ENCODE data around the gene PHF21A.
A peak's percentile ranks its signal among the peaks of the same experiment; 100 is the strongest.
"Not testable (repeated sequence)": the region's sequence is repeated elsewhere in the genome, so short reads cannot be mapped to it uniquely, and the experiment has no call there.

The PHF21A gene

DNA sequence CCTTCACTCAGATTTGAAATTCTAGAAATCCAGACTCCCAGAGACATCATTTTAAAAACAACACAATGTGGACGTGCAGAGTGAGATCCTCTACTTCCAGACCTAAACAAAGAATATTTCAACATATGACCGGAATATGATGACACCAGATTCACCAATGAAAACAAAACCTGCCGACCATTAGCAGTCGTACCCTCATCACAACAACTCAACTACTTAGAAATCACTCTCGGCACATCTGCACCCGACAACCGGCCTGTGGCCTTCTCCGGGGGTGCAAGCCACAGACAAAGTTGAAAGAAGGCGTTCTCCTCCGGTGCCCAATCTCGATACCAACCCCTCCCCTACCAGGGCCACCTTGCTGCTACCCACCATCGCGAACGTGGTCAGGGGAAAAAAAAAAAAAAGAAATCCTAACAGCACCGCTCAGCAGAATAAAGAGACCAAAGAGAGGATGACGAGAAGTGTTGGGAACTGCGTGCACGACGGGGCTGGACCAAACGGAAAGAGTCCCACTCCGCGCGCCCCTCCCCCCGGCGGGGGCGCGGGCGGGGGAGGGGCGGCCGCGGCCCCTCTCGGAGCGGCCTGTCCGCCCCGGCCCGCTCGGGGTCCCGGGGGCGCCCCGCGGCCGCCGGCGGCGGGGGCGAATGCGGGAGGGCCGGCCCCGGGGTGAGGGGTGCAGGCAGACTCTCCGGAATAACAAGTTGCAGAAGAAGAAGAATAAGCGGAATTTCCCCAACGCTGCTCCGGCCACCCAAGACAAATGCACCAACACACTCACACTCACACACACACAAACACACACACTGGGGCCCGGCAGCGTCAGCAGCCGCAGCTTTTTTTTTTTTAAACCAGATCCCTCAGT, 1.7 kb downstream of the PHF21A start:
- peak; percentile 32 for DNase-seq

DNA sequence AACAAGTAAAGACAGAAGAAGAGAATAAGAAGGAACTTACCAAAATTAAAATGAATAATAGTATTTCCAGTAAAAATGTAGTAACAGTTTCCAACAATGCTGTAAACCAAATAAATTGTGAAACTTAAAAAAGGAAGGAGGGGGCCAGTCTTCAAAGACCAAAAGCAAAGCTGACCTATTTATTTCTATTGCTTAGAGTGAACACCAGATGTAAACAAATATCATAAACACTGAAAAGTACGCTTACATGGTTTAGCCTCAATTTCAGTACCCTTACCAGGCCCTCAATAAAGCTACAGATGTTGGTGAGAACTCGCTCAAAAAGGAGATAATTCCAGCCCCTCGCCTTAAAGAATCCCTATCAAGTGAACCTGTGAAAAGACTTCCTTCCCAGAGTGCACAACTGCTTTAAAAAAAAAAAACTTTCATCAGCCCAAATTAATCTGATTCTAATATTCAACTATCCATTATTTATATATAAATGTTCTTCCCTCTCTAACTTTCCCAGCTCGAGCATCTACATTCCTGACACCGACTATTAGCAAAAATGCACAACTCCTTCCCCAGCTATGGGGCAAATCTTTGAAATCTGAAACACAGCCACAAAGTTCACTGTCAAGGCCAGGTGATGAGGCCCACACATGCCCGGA, 2.4 kb downstream of the PHF21A start:
- no peak for DNase-seq

DNA sequence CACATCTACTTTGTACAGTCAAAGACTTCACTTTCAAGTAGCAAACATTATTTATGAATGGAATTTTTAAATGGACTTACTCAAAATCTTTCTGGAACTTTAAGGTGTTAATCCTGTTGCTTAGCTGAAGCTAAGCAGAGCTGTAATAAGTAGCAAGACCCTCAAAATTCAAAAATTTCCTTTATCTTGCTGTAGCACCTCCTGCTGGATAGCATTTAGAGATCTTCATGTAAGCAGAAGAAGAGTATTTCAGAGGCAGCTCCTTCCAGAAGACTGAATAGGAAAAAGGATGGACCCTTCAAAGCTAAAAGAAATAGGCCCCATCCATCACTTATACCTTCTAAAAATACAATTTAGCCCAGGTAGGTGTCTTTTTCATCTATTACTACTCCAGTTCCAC, 3.4 kb downstream of the PHF21A start:
- DNase-seq: no peak

DNA sequence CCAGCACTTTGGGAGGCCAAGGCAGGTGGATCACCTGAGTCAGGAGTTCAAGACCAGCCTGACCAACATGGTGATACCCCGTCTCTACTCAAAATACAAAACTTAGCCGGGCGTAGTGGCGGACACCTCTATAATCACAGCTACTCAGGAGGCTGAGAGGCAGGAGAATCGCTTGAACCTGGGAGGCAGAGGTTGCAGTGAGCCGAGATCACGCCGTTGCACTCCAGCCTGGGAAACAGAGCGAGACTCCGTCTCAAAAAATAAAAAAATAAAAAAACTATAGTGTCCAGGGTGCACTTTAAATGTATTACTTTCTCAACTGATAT, 4.6 kb downstream of the PHF21A start:
- DNase-seq: not testable (repeated sequence)

DNA sequence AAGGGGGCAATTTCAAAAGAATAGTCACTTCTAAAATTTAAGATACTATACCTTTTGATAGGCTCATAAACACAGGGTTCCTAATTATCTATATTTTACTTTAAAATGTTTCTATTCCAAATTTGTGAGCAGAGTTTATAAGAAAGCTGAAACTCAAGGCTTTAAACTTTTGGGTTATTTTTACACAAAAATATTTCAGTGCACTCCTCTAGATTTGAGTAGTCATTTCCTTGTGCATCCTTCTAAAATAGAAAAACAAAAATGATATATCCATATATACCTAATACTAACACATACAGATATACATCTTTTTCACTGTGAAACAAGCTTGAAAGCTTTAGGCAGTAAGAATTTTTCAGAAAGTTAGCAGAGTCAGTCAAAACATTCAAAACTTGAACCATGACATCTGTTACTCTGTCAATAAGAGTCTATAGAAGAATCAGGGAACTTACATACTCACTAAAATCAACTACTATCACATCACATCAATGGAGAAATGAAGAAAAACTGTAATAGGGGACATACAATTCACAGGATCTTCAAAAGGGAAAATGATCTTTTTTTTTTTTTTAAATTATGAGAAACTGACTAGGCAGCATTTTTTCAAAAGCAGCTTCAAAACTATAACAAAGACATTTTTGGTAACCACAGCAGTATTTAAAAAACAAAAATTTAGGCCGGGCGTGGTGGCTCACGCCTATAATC, 5.1 kb downstream of the PHF21A start:
- DNase-seq: no peak

DNA sequence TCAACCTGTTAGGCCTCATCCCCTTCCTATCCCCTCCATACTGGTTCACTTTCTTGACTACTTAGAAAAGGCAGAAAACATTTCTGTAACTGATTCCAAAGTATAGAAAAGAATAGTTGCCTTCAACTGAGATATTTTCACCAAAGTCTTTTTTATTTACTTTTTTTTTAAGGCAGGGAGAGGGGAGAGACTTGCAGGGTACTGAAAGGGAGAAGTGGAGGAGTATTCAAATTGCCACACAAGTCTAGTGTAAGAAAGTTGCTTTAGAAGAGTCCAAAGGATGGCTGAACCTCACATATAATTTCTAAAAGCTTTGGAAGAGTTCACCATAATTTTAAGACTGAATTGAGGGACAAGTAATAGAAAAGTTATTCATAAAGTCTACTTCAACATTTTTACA, 6.3 kb downstream of the PHF21A start:
- DNase-seq: no peak

DNA sequence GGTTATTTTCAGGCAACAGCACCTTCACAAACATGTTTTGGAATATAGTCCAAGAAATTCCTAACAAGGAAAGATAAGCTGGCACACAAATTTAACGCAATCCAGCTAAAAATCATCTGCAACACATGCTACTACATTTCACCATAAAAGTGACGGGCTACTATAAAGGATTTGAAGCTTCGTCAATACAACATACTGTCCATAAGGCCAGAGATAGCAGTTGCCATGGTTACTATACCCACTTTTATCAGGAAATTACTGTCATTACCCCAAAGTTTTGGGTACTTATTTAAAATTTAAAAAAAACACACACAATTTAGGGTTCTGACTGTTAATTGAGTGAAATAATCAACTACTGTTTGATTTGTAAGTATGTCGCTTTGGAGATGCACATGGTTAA, 6.9 kb downstream of the PHF21A start:
- no peak for DNase-seq

DNA sequence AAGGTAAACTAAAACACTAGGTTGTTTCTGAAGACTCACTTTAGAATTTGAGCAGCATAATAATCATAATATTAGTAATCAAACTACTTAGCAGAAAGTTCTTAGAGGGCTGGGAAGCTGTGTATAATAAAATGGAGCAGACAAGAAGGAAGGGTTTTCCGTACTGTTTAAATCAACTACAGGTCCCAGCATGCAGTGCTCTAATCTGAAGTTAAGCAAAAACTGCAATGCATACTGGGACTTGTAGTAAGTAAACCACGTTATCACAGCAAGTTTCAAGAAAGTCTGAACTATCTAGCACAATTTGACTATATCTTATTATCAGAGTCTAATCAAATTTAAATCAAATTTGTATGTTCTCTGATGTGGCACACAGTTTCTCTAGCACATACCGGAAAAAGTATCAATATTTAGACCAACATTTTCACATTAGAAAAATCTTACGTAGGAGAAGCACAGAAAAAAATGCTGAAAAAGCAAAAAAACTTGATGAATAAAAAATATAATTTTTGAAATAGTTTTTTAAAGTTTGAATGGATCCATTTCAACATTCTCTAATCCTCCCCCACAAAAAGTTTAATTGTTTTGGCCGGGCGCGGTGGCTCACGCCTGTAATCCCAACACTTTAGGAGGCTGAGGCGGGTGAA, 8.2 kb downstream of the PHF21A start:
- no peak for DNase-seq

DNA sequence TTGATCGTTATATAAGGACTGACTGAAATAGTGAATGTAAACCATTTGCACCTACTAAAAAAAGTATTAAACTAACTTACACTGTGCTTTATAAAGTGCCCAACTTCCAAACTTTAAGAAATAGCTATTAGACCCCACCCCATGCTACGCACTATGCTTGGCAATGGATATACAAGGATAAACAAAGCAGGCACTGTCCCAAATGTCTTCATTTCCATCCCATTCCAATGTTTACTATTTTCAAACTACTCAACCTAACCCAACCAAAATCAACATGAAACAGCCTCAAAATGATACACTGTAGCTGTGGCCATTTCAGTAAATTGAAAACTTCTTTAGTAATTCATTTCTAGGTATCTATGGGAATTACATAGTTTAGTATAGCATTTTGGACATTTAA, 12.5 kb downstream of the PHF21A start:
- DNase-seq: no peak

DNA sequence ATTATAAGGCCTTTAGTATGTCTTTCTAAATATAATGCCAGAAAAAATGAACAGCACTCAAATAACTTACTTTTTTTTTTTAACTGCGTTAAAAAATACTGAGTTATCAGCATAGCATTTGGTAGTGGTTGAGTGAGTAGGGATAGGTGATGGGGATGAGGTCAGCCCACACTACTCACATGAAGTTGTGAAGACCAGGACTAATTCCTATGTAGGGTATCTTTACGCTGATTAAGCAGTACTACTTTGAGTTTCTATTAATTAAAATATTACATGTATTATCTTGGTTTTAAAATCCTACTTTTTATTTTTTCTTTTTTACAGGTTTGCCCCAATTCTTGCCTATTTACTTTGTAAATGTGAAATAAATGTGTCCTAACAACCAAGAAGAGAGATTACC, 13.5 kb downstream of the PHF21A start:
- DNase-seq: no peak

DNA sequence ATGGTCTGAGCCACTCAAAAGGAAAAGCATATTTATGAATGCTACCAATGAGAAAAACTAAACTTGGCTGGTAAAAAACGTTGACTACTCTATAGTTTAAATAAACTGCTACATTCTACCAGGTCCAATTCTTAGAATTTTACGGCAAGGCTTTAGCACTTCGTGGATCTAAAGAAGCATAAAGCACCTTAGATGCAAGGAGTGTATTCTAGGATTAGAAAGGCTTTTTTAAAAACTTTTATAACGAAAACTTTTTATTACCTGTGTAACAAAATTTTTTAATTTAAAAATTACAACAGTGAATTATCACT, 13.9 kb downstream of the PHF21A start:
- DNase-seq: no peak

DNA sequence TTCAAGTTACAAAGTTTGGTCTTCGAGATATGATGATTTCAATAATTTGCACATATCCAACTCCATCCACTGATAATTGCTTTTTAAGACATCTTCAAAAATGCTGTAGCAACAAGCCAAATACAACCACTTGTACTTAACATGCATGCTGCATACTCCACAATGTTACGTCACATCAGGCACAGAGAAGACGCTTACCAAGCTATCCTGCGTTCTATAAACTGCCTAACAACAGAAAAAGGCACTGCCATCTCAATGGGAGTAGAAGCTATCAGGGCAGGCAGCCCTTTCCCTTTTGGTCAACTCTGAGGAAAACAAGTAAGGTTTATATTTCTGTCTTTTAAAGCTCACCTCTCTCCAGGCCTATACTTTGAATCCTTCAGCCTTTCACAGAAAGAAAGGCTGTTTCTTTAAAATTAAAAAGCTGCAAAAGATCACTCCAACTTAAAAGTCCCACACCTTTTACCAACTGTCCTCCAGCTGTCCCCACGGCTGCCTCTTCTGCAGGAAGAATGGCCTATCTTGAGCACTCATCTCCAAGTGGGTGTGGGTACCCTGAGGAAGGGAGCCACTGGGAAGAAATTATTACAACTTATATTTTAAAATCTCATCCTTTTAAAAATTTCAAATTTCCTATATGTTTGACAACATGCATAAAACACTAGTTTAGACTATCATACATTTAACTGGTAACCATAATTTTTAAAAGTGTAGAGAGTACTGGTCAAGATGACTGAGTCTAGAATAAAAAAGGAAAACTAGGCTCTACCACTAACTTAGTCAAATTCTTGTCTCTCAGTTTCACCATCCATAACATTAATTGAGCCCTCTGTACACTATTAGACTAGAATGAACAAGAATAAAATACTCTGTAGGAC, 14.5 kb downstream of the PHF21A start:
- DNase-seq: no peak

DNA sequence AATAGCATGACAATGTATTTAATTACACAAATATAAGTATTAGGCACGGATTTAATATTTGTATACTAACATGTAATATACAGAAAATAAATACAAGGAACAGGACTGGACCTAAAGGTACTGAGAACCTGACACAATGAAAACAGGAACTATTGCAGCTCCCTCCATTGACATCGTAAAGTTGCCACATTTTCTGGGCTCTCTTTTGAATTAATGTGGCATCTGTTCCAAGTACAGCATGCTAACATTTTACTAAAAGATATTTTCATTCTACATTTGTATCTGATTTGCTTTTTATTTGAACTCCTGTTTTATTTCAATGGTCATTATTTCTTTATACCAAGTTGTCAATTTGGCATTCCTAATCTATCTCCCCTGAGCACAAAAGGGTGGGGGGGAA, 15.3 kb downstream of the PHF21A start:
- no peak for DNase-seq

DNA sequence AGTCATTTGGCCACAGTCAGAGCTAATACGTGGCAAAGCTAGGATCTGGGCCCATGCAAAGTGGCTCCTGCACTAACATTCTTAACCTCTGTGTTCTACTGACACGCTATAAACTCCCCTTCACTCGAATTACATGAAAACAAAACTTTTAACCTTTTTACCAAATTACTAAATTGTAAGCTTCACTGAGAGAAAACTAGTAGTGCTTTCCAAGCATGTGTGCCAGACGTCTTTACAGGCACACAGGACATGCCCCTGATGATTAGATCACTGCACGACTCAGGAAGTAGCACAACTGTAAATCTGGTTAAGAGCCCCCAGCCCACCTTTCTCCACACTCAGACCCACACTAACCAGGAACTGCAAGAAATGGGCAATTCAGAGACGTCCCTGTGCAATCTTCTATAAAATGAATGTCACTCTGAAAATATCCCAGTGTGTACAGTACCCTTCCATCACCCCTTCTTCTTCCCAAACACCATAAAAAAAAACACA, 16.1 kb downstream of the PHF21A start:
- no peak for DNase-seq

DNA sequence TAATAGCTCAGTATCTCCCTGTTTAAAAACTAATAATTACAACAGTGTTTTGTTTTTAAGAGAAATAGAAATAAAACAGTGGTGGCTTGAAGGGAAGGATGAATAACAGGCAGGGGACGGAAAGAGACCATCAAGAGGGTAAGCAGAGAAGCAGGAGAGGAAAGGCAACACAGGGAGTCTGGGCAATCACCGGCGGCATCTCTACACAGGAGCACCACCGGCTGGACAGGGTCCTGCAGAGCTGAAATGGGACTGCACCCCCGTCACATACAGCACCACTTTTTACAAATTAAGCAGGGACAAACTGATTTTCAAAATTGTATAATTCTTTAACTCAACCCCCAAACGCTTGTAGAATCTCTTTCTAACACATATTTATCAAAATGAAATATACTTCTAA, 18.4 kb downstream of the PHF21A start:
- DNase-seq: no peak

DNA sequence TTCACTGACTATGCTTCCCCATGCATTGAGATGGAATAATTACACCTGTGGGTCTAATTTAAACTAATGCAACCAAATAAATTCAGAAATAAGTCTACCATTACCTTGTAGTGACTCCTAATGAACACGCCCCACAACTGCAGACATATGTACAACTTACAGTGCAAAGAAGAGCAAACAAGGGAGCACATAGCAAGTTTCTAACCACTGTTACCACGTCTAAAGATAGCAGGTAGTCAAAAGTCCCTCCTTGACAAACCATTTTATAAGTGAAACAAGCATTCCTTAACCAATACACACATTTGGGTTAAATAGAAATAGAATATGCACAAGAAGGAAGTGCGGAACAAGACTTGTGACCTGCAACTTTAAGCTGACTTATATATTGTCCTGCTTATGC, 20.6 kb downstream of the PHF21A start:
- DNase-seq: no peak

DNA sequence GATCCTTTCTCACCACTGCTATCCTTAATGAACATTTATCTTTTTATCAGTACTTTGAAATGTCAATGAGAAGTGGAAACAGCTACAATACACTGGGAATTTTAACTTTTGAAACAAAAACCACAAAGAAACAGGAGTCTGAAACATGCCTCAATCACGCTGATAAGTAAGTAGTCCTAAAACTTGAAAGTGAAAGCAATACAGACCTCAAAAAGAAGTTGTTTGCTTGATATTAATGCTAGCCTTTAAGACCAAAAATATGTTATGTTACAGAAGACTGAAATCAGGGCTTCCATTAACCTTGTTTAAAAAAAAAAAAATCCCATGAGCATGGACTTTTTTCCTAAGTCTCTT, 21.3 kb downstream of the PHF21A start:
- no peak for DNase-seq

DNA sequence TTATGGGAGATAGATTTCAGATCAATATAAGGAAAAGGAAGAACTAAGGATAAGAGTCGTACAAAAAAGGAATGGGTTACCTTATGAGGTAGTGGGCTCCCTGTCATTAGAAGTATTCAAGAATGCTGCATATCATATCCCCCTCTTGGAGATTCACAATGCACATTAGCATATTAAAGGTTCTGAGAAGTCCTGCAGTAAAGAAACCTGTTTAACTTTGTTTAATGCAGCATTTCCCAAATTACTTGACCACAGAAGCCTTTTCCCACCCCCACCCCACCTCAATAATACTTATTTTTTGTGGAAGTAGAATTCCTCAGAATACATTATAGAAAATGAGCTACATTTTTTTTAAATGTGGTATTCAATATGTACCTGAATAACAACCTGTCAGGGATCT, 30.9 kb downstream of the PHF21A start:
- no peak for DNase-seq

DNA sequence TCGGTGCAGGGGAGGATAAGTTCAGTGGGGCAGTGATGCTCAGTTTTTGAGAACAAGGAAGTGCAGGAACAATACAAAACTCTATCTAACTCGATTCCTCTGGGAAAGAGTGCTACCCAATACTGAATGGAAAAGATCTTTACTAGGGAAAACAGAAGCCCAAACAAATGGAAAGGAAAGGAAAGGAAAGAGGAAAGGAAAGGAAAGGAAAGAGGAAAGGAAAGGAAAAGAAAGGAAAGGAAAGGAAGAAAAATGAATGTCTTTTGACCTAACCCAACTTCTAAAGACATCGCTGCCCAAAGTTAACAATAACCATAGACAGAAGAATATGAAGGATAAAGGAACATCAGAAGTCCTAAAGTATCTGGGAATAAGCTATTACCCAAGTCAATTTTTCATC, 41.6 kb downstream of the PHF21A start:
- no peak for DNase-seq

DNA sequence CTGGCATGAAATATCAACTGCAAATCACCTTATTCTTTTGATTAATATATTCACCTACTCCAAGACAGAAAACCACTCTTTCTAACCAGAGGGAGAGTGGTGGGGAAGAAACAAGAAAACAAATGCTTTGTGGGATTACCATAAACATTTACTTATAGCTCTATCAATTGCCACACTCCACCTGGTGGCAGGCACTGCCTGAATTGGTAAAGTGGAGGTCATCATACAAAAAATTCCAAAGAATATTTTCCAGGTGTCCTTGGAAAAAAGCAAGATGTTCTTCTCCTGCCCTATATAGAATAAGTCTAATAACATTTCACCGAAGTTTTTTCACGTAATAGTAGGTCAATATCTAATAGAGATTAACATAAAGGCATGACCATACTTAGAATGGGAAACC, 45.3 kb downstream of the PHF21A start:
- DNase-seq: no peak

DNA sequence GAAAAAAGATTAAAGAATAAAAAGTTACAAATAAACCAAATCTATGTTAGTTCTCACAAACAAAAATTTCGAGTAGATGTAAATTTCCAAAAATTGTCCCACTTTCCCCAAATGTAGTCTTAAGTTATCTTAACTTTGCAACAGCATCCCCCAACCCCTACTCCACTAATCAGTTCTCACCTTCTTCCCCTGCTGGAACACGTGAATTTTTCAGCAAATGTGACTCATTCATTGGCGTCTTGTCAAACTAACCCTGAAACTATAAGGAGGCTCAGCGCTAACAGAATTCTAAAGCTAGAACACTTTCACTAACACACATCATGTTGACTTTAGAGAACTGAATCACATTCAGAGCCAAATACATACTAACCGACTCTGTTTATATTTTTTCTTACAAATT, 46.1 kb downstream of the PHF21A start:
- DNase-seq: no peak

DNA sequence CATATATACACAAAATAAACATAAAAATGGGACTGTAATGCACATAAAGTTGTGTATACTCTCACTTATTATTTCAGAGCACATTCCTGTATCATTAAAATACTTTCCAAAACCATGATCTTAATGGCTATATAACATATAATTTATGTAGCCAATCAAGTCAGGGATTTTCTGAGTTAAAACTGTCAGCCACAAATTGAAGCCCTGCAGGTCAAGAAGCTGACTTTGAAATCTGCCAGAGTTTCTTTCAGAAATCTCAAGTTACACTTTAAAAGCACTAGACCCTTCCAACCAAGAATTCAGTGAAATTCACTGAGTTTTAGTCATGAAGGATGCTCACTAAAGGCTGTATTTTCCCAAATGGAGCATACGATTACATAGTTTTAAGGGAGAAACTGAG, 47.6 kb downstream of the PHF21A start:
- no peak for DNase-seq

All from effector CD8-positive, alpha-beta T cell (primary cell).